Measurements from ENCODE around the gene RAB9A.
"Not testable (repeated sequence)": the region's sequence is repeated elsewhere in the genome, so short reads cannot be mapped to it uniquely, and the experiment has no call there.

Gene RAB9A

DNA sequence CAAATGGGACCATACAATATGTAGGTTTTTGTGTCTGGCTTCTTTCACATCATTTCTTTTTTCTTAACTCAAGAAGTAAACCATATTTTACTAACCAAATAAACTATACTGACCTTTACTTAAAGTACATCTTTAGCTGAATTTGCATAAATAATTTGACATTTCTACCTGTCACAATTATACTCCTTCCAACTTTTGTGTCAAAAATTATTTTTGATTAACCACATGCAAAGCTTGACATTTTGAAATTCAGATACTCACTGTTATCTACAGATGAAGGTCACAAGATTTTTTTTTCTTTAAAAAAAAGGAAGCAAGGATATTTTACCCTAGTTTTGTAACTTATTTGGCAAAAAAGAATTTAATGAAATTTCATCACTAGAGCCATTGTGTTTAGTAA is 12.0 kb upstream of the RAB9A start:
- H3K18ac ChIP-seq (ENCODE audit: low read depth in 1 of 2, low read length in 2 of 2): no peak overlapping the region
- no peak overlapping the region for H2AFZ ChIP-seq (ENCODE audit: low read depth, low read length)
- H2AK5ac ChIP-seq (ENCODE audit: low read length, severe bottlenecking): no peak overlapping the region
- no peak overlapping the region for H3K23ac ChIP-seq (ENCODE audit: low read length in 2 of 2)
- H3K14ac ChIP-seq (ENCODE audit: low read length in 2 of 2): no peak overlapping the region
- no peak overlapping the region for H3K9ac ChIP-seq (ENCODE audit: low read length)
- no peak overlapping the region for H3K4ac ChIP-seq (ENCODE audit: low read depth in 1 of 2, low read length in 2 of 2)
- H3K4me1 ChIP-seq (ENCODE audit: control insufficient read depth, insufficient read depth, low read depth, low read length): no peaks in the 10 kb centered on the region
- no peak overlapping the region for H4K8ac ChIP-seq (ENCODE audit: low read length)
- no peaks in the 10 kb centered on the region for H3K79me1 ChIP-seq (replicated peaks; ENCODE audit: low read length, poor library complexity, severe bottlenecking)
- no peaks in the 10 kb centered on the region for H3K9me3 ChIP-seq (ENCODE audit: control insufficient read depth, low read length)
- no peak overlapping the region for H2BK5ac ChIP-seq (ENCODE audit: low read depth, low read length, poor library complexity, severe bottlenecking)
- H2BK12ac ChIP-seq (ENCODE audit: low read length in 2 of 2): no peak overlapping the region
- no peak overlapping the region for H3K27ac ChIP-seq (ENCODE audit: low read length, poor library complexity, severe bottlenecking)
- H2BK15ac ChIP-seq (ENCODE audit: low read depth, poor library complexity, severe bottlenecking): no peak overlapping the region
- no peak overlapping the region for H4K91ac ChIP-seq (ENCODE audit: low read length)
- DNase-seq: no peak
- H3K36me3 ChIP-seq (ENCODE audit: control insufficient read depth in 1 of 2, insufficient read depth in 2 of 2, low read depth in 1 of 2, low read length in 2 of 2): no peaks in the 10 kb centered on the region
- no peak overlapping the region for H3K4me2 ChIP-seq (ENCODE audit: low read length, poor library complexity, severe bottlenecking)
- no peak overlapping the region for H2BK120ac ChIP-seq (ENCODE audit: low read depth, low read length)
- peaks cover 0 to 19% of the 10 kb centered on the region in 2 experiments for H3K27me3 ChIP-seq (ENCODE audit: control insufficient read depth in 1 of 2, insufficient read depth in 1 of 2, low read length in 2 of 2)
- no peak overlapping the region for H3K4me3 ChIP-seq (ENCODE audit: insufficient read depth in 1 of 2, low read depth in 1 of 2, low read length in 2 of 2)

DNA sequence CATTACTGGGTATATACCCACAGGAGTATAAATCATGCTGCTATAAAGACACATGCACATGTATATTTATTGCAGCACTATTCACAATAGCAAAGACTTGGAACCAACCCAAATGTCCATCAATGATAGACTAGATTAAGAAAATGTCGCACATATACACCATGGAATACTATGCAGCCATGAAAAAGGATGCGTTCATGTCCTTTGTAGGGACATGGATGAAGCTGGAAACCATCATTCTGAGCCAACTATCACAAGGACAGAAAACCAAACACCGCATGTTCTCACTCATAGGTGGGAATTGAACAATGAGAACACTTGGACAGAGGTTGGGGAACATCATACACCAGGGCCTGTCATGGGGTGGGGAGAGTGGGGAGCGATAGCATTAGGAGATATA is 9.2 kb upstream of the RAB9A start:
- H3K27ac ChIP-seq (ENCODE audit: low read length, poor library complexity, severe bottlenecking); H3K4me2 ChIP-seq (ENCODE audit: low read length, poor library complexity, severe bottlenecking); DNase-seq; H4K8ac ChIP-seq (ENCODE audit: low read length); H2AFZ ChIP-seq (ENCODE audit: low read depth, low read length); H3K14ac ChIP-seq (ENCODE audit: low read length in 2 of 2); H3K18ac ChIP-seq (ENCODE audit: low read depth in 1 of 2, low read length in 2 of 2); H4K91ac ChIP-seq (ENCODE audit: low read length); H3K4me1 ChIP-seq (ENCODE audit: control insufficient read depth, insufficient read depth, low read depth, low read length); H2BK12ac ChIP-seq (ENCODE audit: low read length in 2 of 2); H3K9me3 ChIP-seq (ENCODE audit: control insufficient read depth, low read length); H3K4ac ChIP-seq (ENCODE audit: low read depth in 1 of 2, low read length in 2 of 2); H2AK5ac ChIP-seq (ENCODE audit: low read length, severe bottlenecking); H3K36me3 ChIP-seq (ENCODE audit: control insufficient read depth in 1 of 2, insufficient read depth in 2 of 2, low read depth in 1 of 2, low read length in 2 of 2); H3K4me3 ChIP-seq (ENCODE audit: insufficient read depth in 1 of 2, low read depth in 1 of 2, low read length in 2 of 2); H2BK5ac ChIP-seq (ENCODE audit: low read depth, low read length, poor library complexity, severe bottlenecking); H3K9ac ChIP-seq (ENCODE audit: low read length); H2BK120ac ChIP-seq (ENCODE audit: low read depth, low read length); H2BK15ac ChIP-seq (ENCODE audit: low read depth, poor library complexity, severe bottlenecking); H3K79me1 ChIP-seq (replicated peaks; ENCODE audit: low read length, poor library complexity, severe bottlenecking); H3K23ac ChIP-seq (ENCODE audit: low read length in 2 of 2): not testable (repeated sequence)
- H3K27me3 ChIP-seq (ENCODE audit: control insufficient read depth in 1 of 2, insufficient read depth in 1 of 2, low read length in 2 of 2): peaks cover 0 to 22% of the 10 kb centered on the region in 2 experiments
- WGBS: 100% methylated on average over 2 of the region's 4 CpGs

- Histone ChIP-seq H3K36me3 (ENCODE audit: control insufficient read depth in 1 of 2, insufficient read depth in 2 of 2, low read depth in 1 of 2, low read length in 2 of 2) (no peaks in the 10 kb centered on the region), H3K79me1 (replicated peaks; ENCODE audit: low read length, poor library complexity, severe bottlenecking) (no peaks in the 10 kb centered on the region), H2BK15ac (ENCODE audit: low read depth, poor library complexity, severe bottlenecking) (no peak overlapping the region), H3K4ac (ENCODE audit: low read depth in 1 of 2, low read length in 2 of 2) (no peak overlapping the region), H3K14ac (ENCODE audit: low read length in 2 of 2) (no peak overlapping the region), H3K4me3 (ENCODE audit: insufficient read depth in 1 of 2, low read depth in 1 of 2, low read length in 2 of 2) (no peak overlapping the region), H3K23ac (ENCODE audit: low read length in 2 of 2) (no peak overlapping the region), H3K9ac (ENCODE audit: low read length) (no peak overlapping the region), H3K4me2 (ENCODE audit: low read length, poor library complexity, severe bottlenecking) (no peak overlapping the region), H2BK5ac (ENCODE audit: low read depth, low read length, poor library complexity, severe bottlenecking) (no peak overlapping the region), H2BK12ac (ENCODE audit: low read length in 2 of 2) (no peak overlapping the region), H3K9me3 (ENCODE audit: control insufficient read depth, low read length) (peaks cover 3% of the 10 kb centered on the region), H3K4me1 (ENCODE audit: control insufficient read depth, insufficient read depth, low read depth, low read length) (no peaks in the 10 kb centered on the region), H3K27me3 (ENCODE audit: control insufficient read depth in 1 of 2, insufficient read depth in 1 of 2, low read length in 2 of 2) (peaks cover 0 to 32% of the 10 kb centered on the region in 2 experiments), H3K18ac (ENCODE audit: low read depth in 1 of 2, low read length in 2 of 2) (no peak overlapping the region), H2BK120ac (ENCODE audit: low read depth, low read length) (no peak overlapping the region), H2AFZ (ENCODE audit: low read depth, low read length) (no peak overlapping the region), H4K91ac (ENCODE audit: low read length) (no peak overlapping the region), H4K8ac (ENCODE audit: low read length) (no peak overlapping the region), H2AK5ac (ENCODE audit: low read length, severe bottlenecking) (no peak overlapping the region), H3K27ac (ENCODE audit: low read length, poor library complexity, severe bottlenecking) (no peak overlapping the region)
- no CpG with 5 or more reads among the region's 7 CpGs for WGBS
- no peak for DNase-seq
Measured at GRCh38 chrX:13681595-13681994, 7.3 kb upstream of the RAB9A start.

- H2AK5ac ChIP-seq (ENCODE audit: low read length, severe bottlenecking): no peak overlapping the region
- no peak overlapping the region for H4K91ac ChIP-seq (ENCODE audit: low read length)
- no peak overlapping the region for H3K9ac ChIP-seq (ENCODE audit: low read length)
- H3K14ac ChIP-seq (ENCODE audit: low read length in 2 of 2): no peak overlapping the region
- H4K8ac ChIP-seq (ENCODE audit: low read length): no peak overlapping the region
- H2BK5ac ChIP-seq (ENCODE audit: low read depth, low read length, poor library complexity, severe bottlenecking): no peak overlapping the region
- 92% methylated on average over 4 of the region's 4 CpGs for WGBS
- H3K79me1 ChIP-seq (replicated peaks; ENCODE audit: low read length, poor library complexity, severe bottlenecking): no peaks in the 10 kb centered on the region
- no peak overlapping the region for H3K4me3 ChIP-seq (ENCODE audit: insufficient read depth in 1 of 2, low read depth in 1 of 2, low read length in 2 of 2)
- H2BK12ac ChIP-seq (ENCODE audit: low read length in 2 of 2): no peak overlapping the region
- H3K4me2 ChIP-seq (ENCODE audit: low read length, poor library complexity, severe bottlenecking): no peak overlapping the region
- no peak overlapping the region for H3K27ac ChIP-seq (ENCODE audit: low read length, poor library complexity, severe bottlenecking)
- peaks cover 3% of the 10 kb centered on the region for H3K9me3 ChIP-seq (ENCODE audit: control insufficient read depth, low read length)
- no peak overlapping the region for H3K23ac ChIP-seq (ENCODE audit: low read length in 2 of 2)
- H2BK15ac ChIP-seq (ENCODE audit: low read depth, poor library complexity, severe bottlenecking): no peak overlapping the region
- no peak overlapping the region for H3K4ac ChIP-seq (ENCODE audit: low read depth in 1 of 2, low read length in 2 of 2)
- H3K27me3 ChIP-seq (ENCODE audit: control insufficient read depth in 1 of 2, insufficient read depth in 1 of 2, low read length in 2 of 2): peaks cover 0 to 32% of the 10 kb centered on the region in 2 experiments
- no peak overlapping the region for H2AFZ ChIP-seq (ENCODE audit: low read depth, low read length)
- H2BK120ac ChIP-seq (ENCODE audit: low read depth, low read length): no peak overlapping the region
- DNase-seq: no peak
- no peaks in the 10 kb centered on the region for H3K4me1 ChIP-seq (ENCODE audit: control insufficient read depth, insufficient read depth, low read depth, low read length)
- no peaks in the 10 kb centered on the region for H3K36me3 ChIP-seq (ENCODE audit: control insufficient read depth in 1 of 2, insufficient read depth in 2 of 2, low read depth in 1 of 2, low read length in 2 of 2)
- no peak overlapping the region for H3K18ac ChIP-seq (ENCODE audit: low read depth in 1 of 2, low read length in 2 of 2)
Measured at GRCh38 chrX:13684361-13684760, 4.6 kb upstream of the RAB9A start.
